WI38 (cell line): ENCODE measurements around the gene CADM1.

Source experiments
- H3K4me3 ChIP-seq: 2 replicates; pipeline ENCODE4 v1.5.1; 2011; ENCODE audit warnings: low read depth, mild to moderate bottlenecking, control low read depth, low read length
- TF ChIP-seq, protein P1 (sequence below): IDR thresholded peaks from 2 replicates; pipeline ENCODE4 v1.5.1; 2012; ENCODE audit warnings: low read depth, mild to moderate bottlenecking, control low read depth, low read length

Gene CADM1

DNA sequence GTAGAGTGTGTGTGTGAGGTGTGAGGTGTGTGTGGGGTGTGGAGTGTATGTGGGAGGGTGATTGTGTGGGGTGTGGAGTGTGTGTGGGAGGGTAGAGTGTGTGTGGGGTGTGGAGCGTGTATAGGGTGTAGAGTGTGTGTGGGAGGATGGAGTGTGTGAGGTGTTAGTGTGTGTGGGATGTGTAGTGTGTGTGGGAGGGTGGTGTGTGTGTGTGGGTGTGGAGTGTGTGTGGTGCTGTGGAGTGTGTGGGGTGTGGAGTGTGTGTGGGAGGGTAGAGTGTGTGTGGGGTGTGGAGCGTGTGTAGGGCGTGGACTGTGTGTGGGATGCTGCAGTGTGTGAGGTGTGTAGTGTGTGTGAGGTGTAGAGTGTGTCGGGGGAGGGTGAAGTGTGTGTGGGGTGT lies 356.1 kb downstream of the CADM1 start:
- H3K4me3 ChIP-seq = no peak overlapping the region
- TF ChIP-seq, protein P1, sequence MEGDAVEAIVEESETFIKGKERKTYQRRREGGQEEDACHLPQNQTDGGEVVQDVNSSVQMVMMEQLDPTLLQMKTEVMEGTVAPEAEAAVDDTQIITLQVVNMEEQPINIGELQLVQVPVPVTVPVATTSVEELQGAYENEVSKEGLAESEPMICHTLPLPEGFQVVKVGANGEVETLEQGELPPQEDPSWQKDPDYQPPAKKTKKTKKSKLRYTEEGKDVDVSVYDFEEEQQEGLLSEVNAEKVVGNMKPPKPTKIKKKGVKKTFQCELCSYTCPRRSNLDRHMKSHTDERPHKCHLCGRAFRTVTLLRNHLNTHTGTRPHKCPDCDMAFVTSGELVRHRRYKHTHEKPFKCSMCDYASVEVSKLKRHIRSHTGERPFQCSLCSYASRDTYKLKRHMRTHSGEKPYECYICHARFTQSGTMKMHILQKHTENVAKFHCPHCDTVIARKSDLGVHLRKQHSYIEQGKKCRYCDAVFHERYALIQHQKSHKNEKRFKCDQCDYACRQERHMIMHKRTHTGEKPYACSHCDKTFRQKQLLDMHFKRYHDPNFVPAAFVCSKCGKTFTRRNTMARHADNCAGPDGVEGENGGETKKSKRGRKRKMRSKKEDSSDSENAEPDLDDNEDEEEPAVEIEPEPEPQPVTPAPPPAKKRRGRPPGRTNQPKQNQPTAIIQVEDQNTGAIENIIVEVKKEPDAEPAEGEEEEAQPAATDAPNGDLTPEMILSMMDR = no peak

DNA sequence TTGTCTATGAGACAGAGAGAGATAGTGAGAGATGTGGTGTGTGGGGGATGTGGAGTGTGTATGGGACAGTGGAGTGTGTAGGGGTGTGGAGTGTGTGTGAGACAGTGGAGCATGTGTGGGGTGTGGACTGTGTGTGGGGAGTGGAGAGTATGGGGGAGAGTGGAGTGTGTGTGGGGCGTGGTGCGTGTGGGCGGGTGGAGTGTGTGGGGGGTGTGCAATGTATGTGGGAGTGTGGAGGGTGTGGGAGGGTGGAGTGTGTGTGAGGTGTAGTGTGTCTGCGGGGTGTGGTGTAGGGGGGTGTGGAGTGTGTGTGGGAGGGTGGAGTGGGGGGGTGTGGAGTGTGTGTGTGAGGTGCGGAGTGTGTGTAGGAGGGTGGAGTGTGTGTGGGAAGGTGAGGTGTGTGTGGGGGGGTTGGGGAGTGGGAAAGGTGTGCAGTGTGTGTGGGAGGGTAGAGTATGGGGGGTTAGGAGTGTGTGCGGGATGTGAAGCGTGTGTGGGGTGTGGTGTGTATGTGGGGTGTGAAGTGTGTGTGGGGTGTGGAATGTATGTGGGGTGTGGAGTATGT lies 356.9 kb downstream of the CADM1 start:
- H3K4me3 ChIP-seq = no peak overlapping the region
- TF ChIP-seq, protein P1 = no peak

DNA sequence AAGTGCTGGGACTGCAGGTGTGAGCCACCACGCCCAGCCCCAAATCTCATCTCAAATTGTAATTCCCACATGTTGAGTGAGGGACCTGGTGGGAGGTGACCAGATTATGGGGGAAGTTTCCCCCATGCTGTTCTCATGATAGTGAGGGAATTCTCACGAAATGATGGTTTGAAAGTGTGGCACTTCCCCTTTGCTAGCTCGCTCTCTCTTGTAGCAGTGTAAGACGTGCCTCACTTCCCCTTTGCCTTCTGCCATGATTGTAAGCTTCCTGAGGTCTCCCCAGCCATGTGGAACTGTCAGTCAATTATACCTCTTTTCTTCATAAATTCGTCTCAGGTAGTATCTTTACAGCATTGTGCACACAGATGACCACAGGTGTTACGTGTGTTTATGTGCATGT lies 357.8 kb downstream of the CADM1 start:
- TF ChIP-seq, protein P1 = no peak
- H3K4me3 ChIP-seq = no peak overlapping the region

DNA sequence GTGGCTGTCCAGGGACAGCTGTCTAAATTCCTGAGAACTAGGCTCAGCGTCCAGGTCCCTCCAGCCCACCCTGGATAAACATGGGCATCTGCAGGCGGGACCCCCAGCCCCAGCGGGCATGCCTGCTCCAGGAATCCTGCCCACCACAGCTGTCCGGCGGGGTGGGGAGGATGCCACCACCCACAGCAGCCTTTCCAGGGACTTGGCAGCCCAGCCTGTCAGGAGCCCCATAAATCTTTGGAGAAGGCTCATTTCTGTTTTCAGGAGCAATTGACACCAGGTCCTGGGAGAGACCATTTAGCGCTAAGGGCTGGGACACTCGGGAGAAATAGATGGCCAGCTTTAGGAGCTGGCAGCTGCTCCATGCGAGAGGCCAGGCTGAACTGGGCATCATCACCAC lies 358.9 kb downstream of the CADM1 start:
- TF ChIP-seq, protein P1 = no peak
- no peak overlapping the region for H3K4me3 ChIP-seq

DNA sequence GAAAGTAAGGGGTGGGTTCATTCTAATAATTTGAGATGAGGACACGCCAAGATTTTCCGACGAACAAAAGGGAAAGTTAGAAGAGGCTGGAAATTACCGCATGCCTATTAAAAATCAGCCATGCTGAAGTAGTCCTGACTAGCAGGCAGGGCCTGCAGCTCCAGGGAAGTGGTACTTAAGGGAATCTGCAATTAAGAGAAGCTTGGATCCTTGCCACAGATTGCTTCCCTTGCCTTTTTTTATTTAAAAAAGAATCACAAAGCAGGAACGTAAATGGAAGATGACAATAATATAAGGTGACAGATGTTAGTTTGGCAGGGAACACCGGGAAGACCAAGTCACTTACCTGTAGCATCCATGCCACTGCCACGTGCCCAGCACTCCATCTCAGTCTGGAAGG lies 359.3 kb downstream of the CADM1 start:
- TF ChIP-seq, protein P1 = no peak
- H3K4me3 ChIP-seq = no peak overlapping the region

DNA sequence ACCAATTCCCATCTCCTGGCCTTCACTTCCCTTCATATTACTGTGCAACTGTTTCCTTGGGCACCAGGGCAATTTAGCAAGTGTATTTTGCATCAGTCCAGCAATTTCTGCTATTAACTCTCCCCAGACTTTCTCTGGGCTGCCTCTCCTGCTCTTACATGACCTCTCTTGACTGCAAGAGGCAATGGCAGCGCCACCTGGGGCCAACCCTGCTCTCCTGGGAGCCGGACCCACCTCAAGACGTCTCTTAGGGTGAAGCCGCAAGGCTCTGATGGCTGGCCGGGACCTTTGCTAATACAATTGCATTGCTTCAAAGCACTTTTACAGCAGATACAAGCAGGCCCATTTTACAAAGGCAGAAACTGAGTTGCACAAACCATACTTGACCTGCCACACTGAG lies 360.2 kb downstream of the CADM1 start:
- H3K4me3 ChIP-seq = no peak overlapping the region
- TF ChIP-seq, protein P1 = no peak

DNA sequence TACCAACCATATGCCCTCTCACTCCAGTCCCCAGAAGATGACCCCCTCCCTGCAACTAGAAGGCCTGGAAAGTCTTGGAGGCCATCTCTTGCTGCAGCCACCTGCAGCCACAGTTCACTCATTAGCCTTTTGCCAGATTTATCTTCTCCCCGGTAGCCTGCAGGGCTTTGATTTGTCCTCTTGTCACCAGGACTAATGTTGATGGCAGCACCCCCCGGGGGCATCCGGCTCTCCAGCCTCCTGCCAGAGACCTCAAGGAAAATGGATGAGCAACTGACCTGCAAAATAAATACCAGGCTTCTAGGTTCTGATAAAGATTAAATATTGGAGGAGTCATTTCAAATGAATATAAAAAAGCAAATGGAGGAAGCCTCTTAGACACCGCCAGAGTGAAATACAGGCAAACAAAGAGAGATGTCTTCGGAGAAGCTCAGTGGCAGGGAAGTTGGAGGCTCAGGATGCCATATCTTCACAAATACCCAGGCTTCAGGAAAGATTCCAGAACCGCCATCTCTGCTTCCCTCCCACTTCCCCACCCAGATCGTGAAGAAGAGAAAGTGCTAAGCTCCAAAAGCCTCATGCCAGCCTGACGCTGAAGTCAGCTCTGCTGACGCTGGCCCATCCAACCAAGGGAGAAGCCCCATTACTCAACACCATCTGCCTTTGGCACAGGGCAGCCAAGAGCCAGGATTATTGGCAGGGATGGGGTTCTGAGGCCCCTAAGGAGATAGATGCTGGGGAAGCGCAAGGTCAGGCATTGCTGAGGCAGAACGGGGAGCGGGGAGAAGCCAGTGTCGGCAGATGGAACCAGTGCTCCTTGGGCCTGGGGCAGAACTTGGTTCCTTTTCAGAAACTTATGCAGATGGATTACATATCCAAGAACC lies 362.7 kb downstream of the CADM1 start:
- H3K4me3 ChIP-seq = no peak overlapping the region
- TF ChIP-seq, protein P1 = no peak
